ENCODE data around the gene ABLIM2. TPM values are rescaled to one million over a fixed set of nuclear protein-coding genes. Genes with fewer than 3 reads are reported as not detected.

ABLIM2 gene
- total RNA-seq, 1 experiment from 2014 or later = 1.0 TPM

- Mint-ChIP-seq H3K27me3 (ENCODE audit: low read depth) (peaks cover 2% of the 10 kb centered on the region; the same call in 1 of the 2 replicates), H3K4me1 (peaks cover 17 to 26% of the 10 kb centered on the region in 2 experiments), H3K36me3 (ENCODE audit: insufficient read depth in 1 of 3, low read depth in 3 of 3) (no peaks in the 10 kb centered on the region), H3K9me3 (no peaks in the 10 kb centered on the region), H3K4me3 (no peak overlapping the region), H3K27ac (peak overlapping the region in 1 of 3 experiments; percentile 57; a peak in 1 of 7 replicates)
- Histone ChIP-seq H3T11ph (ENCODE audit: low read length) (no peak overlapping the region), H3K27ac (ENCODE audit: insufficient read length, low read depth, low read length) (no peak overlapping the region), H3K79me1 (ENCODE audit: insufficient read depth, low read depth, low read length, poor library complexity, severe bottlenecking) (no peaks in the 10 kb centered on the region), H2AFZ (ENCODE audit: low read length) (no peak overlapping the region), H4K91ac (ENCODE audit: insufficient read length, low read depth, low read length) (no peak overlapping the region), H2BK5ac (ENCODE audit: insufficient read length, low read length) (no peak overlapping the region), H3K79me2 (ENCODE audit: insufficient read depth, low read length) (no peaks in the 10 kb centered on the region), H2AK5ac (ENCODE audit: insufficient read length, low read length) (no peak overlapping the region), H4K8ac (replicated peaks; ENCODE audit: insufficient read length, low read depth, low read length) (no peak overlapping the region), H3K27me3 (ENCODE audit: insufficient read depth, low read length) (no peaks in the 10 kb centered on the region), H4K20me1 (ENCODE audit: control insufficient read depth, insufficient read depth, insufficient read length) (no peaks in the 10 kb centered on the region), H3K4me1 (ENCODE audit: insufficient read depth, low read length) (no peaks in the 10 kb centered on the region; the same call in 1 of the 2 replicates), H2BK12ac (ENCODE audit: insufficient read length, low read depth, low read length) (no peak overlapping the region), H4K5ac (ENCODE audit: insufficient read length, low read depth, low read length) (no peak overlapping the region), H3K4ac (ENCODE audit: low read depth, low read length) (no peak overlapping the region), H3K4me2 (ENCODE audit: insufficient read depth, insufficient read length, low read length) (no peak overlapping the region), H2BK20ac (ENCODE audit: low read depth, low read length, poor library complexity, severe bottlenecking) (no peak overlapping the region), H3K23ac (ENCODE audit: insufficient read length, low read depth, low read length) (no peak overlapping the region), H3K23me2 (ENCODE audit: insufficient read length, low read depth, low read length, poor library complexity, severe bottlenecking) (no peaks in the 10 kb centered on the region), H3K9ac (ENCODE audit: extremely low read depth, insufficient read length, low read length) (no peak overlapping the region), H3K18ac (ENCODE audit: insufficient read length, low read depth, low read length) (no peak overlapping the region), H3K9me3 (ENCODE audit: control insufficient read depth, low read depth, low read length) (no peaks in the 10 kb centered on the region), H3K14ac (ENCODE audit: insufficient read depth, low read length) (no peak overlapping the region), H3K56ac (ENCODE audit: insufficient read length, low read depth, low read length) (no peak overlapping the region), H2BK120ac (ENCODE audit: low read depth, low read length, poor library complexity, severe bottlenecking) (no peak overlapping the region), H2BK15ac (ENCODE audit: low read depth, low read length) (no peak overlapping the region)
- DNase-seq = no peak
- no peak for TF ChIP-seq CTCF (conservative IDR thresholded peaks at IDR 0.05)
- WGBS (ENCODE audit: extremely low coverage, insufficient read length, low lambda C conversion rate) = no CpG with 5 or more reads among the region's 24 CpGs
Measured at GRCh38 chr4:8019396-8020365, 138.9 kb downstream of the ABLIM2 start.
